ENCODE measurements around the gene MCTP2.

Gene MCTP2

GRCh38 chr15:94526071-94526689, 294.8 kb downstream of the MCTP2 start:
- no peaks in the 10 kb centered on the region for H3K9me3 Mint-ChIP-seq
- intact Hi-C loops (cut with micrococcal nuclease), result no loop called here
- no peak overlapping the region for H3K27ac Mint-ChIP-seq
- no peak overlapping the region for H3K4me3 Mint-ChIP-seq
- H3K36me3 Mint-ChIP-seq (ENCODE audit: low read depth), result no peaks in the 10 kb centered on the region
- H3K27me3 Mint-ChIP-seq, result peaks cover under 1% of the 10 kb centered on the region
- no peaks in the 10 kb centered on the region for H3K4me1 Mint-ChIP-seq (ENCODE audit: low read depth)

GRCh38 chr15:94532226-94532625, 300.9 kb downstream of the MCTP2 start:
- Mint-ChIP-seq H3K4me3 (no peak overlapping the region), H3K27me3 (peaks cover 8% of the 10 kb centered on the region), H3K27ac (no peak overlapping the region), H3K4me1 (ENCODE audit: low read depth) (no peaks in the 10 kb centered on the region), H3K9me3 (no peaks in the 10 kb centered on the region), H3K36me3 (ENCODE audit: low read depth) (no peaks in the 10 kb centered on the region)
- intact Hi-C loops (cut with micrococcal nuclease), result no loop called here
